Keratinocyte (primary cell): ENCODE results near the gene SOWAHA. TPM values are rescaled to one million over a fixed set of nuclear protein-coding genes. Genes with fewer than 3 reads are reported as not detected.

Source experiments
- DNase-seq: peaks from one replicate; pipeline ENCODE4 v3.0.0-alpha.2; 2011; ENCODE audit warnings: low read depth, missing footprints, low spot score
- FAIRE-seq: peaks from 2 replicates; lab custom pipeline; 2011; peaks lifted over from hg19 to GRCh38; lab: Jason Lieb, UNC
- H2AFZ ChIP-seq: 2 replicates; pipeline ENCODE4 v1.6.0; 2012; ENCODE audit warnings: low read length, control low read depth, inconsistent platforms; ENCODE audit not compliant: control insufficient read depth
- H3K27ac ChIP-seq: 2 replicates; pipeline ENCODE4 v1.5.1; 2011; ENCODE audit warnings: low read length; ENCODE audit not compliant: control insufficient read depth, insufficient read depth
- H3K27me3 ChIP-seq: 3 replicates; pipeline ENCODE4 v1.6.0; 2011; ENCODE audit warnings: low read length; ENCODE audit not compliant: control insufficient read depth, insufficient read depth; ENCODE audit errors: extremely low read depth
- H3K36me3 ChIP-seq, 2 experiments: 2 replicates in 1 of 2; 3 replicates in 1 of 2; pipeline ENCODE4 v1.5.1; 2011; ENCODE audit warnings: low read length in 2 of 2, mild to moderate bottlenecking in 1 of 2; ENCODE audit not compliant: control insufficient read depth in 2 of 2, insufficient read depth in 2 of 2; ENCODE audit errors: extremely low read depth in 1 of 2
- H3K4me1 ChIP-seq: 3 replicates; pipeline ENCODE4 v1.5.1; 2011; ENCODE audit warnings: low read length; ENCODE audit not compliant: control insufficient read depth, insufficient read depth; ENCODE audit errors: extremely low read depth
- H3K4me2 ChIP-seq: 3 replicates; pipeline ENCODE4 v1.6.0; 2011; ENCODE audit warnings: low read depth, low read length; ENCODE audit not compliant: control insufficient read depth, insufficient read depth; ENCODE audit errors: extremely low read depth
- H3K4me3 ChIP-seq, 3 experiments: fragments of 200-600 bp in 1 of 3; sonication (generic) in 1 of 3; 2 replicates in 2 of 3; 3 replicates in 1 of 3; pipeline ENCODE4 v1.5.1; 2011 to 2016; ENCODE audit warnings: low read length in 3 of 3, mild to moderate bottlenecking in 3 of 3, control low read depth in 2 of 3, inconsistent platforms in 1 of 3, low read depth in 1 of 3, mixed read lengths in 1 of 3, mixed run types in 1 of 3, moderate library complexity in 1 of 3; ENCODE audit not compliant: control insufficient read depth in 2 of 3, insufficient read depth in 2 of 3; ENCODE audit errors: extremely low read depth in 1 of 3
- H3K79me2 ChIP-seq: 2 replicates; pipeline ENCODE4 v1.6.0; 2012; ENCODE audit warnings: low read length; ENCODE audit not compliant: control insufficient read depth, insufficient read depth
- H3K9ac ChIP-seq: 3 replicates; pipeline ENCODE4 v1.6.0; 2011; ENCODE audit warnings: low read length; ENCODE audit not compliant: control insufficient read depth, insufficient read depth; ENCODE audit errors: extremely low read depth
- H3K9me1 ChIP-seq: 3 replicates; pipeline ENCODE4 v1.6.0; 2011; ENCODE audit warnings: low read length; ENCODE audit not compliant: control insufficient read depth, insufficient read depth; ENCODE audit errors: extremely low read depth
- H3K9me3 ChIP-seq: 2 replicates; pipeline ENCODE4 v1.5.1; 2012; ENCODE audit warnings: low read depth, low read length; ENCODE audit not compliant: control insufficient read depth
- H4K20me1 ChIP-seq: 3 replicates; pipeline ENCODE4 v1.6.0; 2011; ENCODE audit warnings: low read length; ENCODE audit not compliant: control insufficient read depth, insufficient read depth; ENCODE audit errors: extremely low read depth
- CTCF ChIP-seq, 3 experiments: IDR thresholded peaks in 1 of 3; conservative IDR thresholded peaks in 1 of 3; optimal IDR thresholded peaks in 1 of 3; 2 replicates in 2 of 3; 3 replicates in 1 of 3; pipeline versions ENCODE3 to v1.5.1; 2011; ENCODE audit warnings: low read length in 3 of 3, mild to moderate bottlenecking in 3 of 3, moderate library complexity in 2 of 3, control low read depth in 1 of 3, inconsistent platforms in 1 of 3; ENCODE audit not compliant: insufficient read depth in 2 of 3; ENCODE audit errors: extremely low read depth in 1 of 3
- EZH2 ChIP-seq: IDR thresholded peaks from one replicate; pipeline ENCODE4 v1.6.1; 2012; ENCODE audit warnings: inconsistent platforms, mild to moderate bottlenecking, low read length, moderate library complexity
- dilution Hi-C: fragments of 300-500 bp; cut with MboI; formaldehyde crosslinking; loops from one replicate; pipeline ENCODE4 v1.7.0; 2020; ENCODE audit warnings: low sequenced_read_pairs; ENCODE audit not compliant: extremely low pct_ligation_motif_present
- polyA plus RNA-seq, 5 experiments: library from polyadenylated mRNA; depleted of rRNA in 3 of 5; stranded (reverse) in 3 of 5; stranded (forward) in 1 of 5; unstranded in 1 of 5; fragments of >200 nt; gene quantifications; 1 replicate in 1 of 5; 2 replicates in 3 of 5; 3 replicates in 1 of 5; pipeline versions ENCODE4 v1.2.1 to v1.2.3, GENCODE V29; 2011 to 2012; ENCODE audit warnings: missing spikeins in 2 of 5, low read depth in 1 of 5, low replicate concordance in 1 of 5

Gene SOWAHA
- polyA plus RNA-seq, 1 donor (not counting 4 experiments of a cell fraction or from before 2014, with no cell fraction given), result not detected

GRCh38 chr5:132764671-132765238 lies 48.3 kb upstream of the SOWAHA start:
- Histone ChIP-seq H3K4me3 (no peak overlapping the region), H3K36me3 (peaks cover 27 to 29% of the 10 kb centered on the region in 2 experiments), H4K20me1 (no peaks in the 10 kb centered on the region), H3K27ac (no peak overlapping the region), H3K79me2 (peaks cover 21% of the 10 kb centered on the region), H3K9me1 (no peaks in the 10 kb centered on the region), H3K4me1 (no peaks in the 10 kb centered on the region), H3K9me3 (no peaks in the 10 kb centered on the region), H3K9ac (no peak overlapping the region), H3K4me2 (no peak overlapping the region), H2AFZ (no peak overlapping the region), H3K27me3 (no peaks in the 10 kb centered on the region)
- FAIRE-seq (no peak), DNase-seq (no peak)
- no peak for TF ChIP-seq CTCF (optimal IDR thresholded peaks at IDR 0.05 in 1 of 3, IDR thresholded peaks at IDR 0.05 in 1 of 3, conservative IDR thresholded peaks at IDR 0.05 in 1 of 3; ENCODE audit: extremely low read depth in 1 of 3, insufficient read depth in 2 of 3, low read length in 3 of 3)
- TF ChIP-seq EZH2, result no peak
- dilution Hi-C loops, result no loop called here

GRCh38 chr5:132765311-132766019 lies 47.6 kb upstream of the SOWAHA start:
- peaks cover 23 to 24% of the 10 kb centered on the region in 2 experiments for H3K36me3 ChIP-seq
- DNase-seq (no peak), FAIRE-seq (no peak)
- no peaks in the 10 kb centered on the region for H3K9me1 ChIP-seq
- no peak overlapping the region for H2AFZ ChIP-seq
- H3K4me1 ChIP-seq, result no peaks in the 10 kb centered on the region
- no peaks in the 10 kb centered on the region for H3K27me3 ChIP-seq
- H3K4me2 ChIP-seq, result no peak overlapping the region
- dilution Hi-C loops, result no loop called here
- no peak overlapping the region for H3K9ac ChIP-seq
- H3K4me3 ChIP-seq, result no peak overlapping the region
- no peak for TF ChIP-seq CTCF (optimal IDR thresholded peaks at IDR 0.05 in 1 of 3, IDR thresholded peaks at IDR 0.05 in 1 of 3, conservative IDR thresholded peaks at IDR 0.05 in 1 of 3; ENCODE audit: extremely low read depth in 1 of 3, insufficient read depth in 2 of 3, low read length in 3 of 3)
- no peak for TF ChIP-seq EZH2
- no peak overlapping the region for H3K27ac ChIP-seq
- H3K9me3 ChIP-seq, result no peaks in the 10 kb centered on the region
- no peaks in the 10 kb centered on the region for H4K20me1 ChIP-seq
- H3K79me2 ChIP-seq, result peaks cover 22% of the 10 kb centered on the region
